NCI-H1694 treated with DMSO at 0.1 percent for 48 hours (cell line): ENCODE measurements around the gene ATP6V0E1.

ENCODE experiments used
- DNase-seq: peaks from one replicate; lab custom pipeline; 2025; lab: John Stamatoyannopoulos, UW

Gene ATP6V0E1

DNA sequence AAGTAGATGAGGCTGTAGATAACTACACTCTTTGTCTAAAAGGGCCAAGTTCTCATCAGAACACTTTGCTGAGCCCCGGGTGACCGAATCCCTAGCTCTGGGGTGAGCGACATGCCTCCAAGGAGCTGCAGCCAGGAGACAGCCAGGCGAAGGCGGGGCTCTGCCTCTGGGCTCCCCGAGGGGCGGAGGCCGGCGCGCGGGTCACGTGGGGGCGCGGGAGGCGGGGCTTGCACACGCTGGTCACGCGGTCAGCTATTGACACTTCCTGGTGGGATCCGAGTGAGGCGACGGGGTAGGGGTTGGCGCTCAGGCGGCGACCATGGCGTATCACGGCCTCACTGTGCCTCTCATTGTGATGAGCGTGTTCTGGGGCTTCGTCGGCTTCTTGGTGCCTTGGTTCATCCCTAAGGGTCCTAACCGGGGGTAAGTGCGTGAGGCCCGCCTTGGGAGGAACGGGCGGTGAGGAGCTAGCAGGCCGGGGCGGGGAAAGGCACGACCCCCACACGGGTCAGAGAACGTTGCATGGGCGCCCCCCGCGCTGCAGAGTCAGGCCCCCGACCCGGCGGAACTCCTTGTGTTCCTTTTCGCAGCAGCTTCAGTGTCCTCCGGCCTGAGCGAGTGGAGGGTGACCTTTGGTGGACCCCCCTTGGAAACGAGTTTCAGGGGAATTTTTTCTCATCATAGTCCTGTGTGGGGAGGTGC is at the start of gene ATP6V0E1:
ATP6V0E1 (plus strand) TSS at position 230 of the 702 bp plus-strand sequence; CDS start at position 320, 90 bp downstream.
- peak; percentile 73 for DNase-seq

DNA sequence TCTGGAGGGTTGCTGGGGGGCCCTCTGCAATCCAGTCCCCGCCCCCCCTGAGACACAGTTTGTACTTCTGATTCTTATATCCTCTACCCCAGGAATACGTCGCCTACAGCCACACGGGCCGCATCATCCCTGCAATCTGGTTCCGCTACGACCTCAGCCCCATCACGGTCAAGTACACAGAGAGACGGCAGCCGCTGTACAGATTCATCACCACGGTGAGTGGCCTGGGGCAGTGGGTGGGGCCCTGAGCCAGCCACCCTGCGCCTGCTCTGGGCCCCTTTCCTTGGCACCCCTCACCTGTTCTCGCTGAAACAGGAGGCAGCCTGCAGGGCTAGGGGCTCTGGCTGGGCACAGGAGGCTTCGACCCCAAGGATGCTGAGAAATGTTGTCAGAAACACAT is 48.5 kb upstream of the ATP6V0E1 start:
- DNase-seq: no peak

DNA sequence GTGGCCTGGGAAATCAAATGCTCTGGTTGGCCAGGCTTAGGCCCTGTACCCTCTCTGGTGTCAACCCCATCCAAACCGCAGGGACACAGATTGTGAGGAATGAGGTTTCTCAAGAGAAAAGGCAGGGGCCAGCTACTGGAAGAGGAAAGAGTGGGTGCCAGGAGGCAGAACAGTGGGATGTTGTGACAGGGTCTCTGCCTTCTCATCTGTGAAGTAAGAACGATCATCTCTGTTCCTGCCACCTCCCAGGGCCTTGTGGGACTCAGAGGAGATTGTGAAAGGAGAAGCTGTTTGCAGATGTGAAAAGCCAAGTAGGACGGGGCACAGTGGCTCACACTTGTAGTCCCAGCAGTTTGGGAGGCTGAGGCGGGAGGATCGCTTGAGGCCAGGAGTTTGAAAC is 47.2 kb upstream of the ATP6V0E1 start:
- DNase-seq: no peak

DNA sequence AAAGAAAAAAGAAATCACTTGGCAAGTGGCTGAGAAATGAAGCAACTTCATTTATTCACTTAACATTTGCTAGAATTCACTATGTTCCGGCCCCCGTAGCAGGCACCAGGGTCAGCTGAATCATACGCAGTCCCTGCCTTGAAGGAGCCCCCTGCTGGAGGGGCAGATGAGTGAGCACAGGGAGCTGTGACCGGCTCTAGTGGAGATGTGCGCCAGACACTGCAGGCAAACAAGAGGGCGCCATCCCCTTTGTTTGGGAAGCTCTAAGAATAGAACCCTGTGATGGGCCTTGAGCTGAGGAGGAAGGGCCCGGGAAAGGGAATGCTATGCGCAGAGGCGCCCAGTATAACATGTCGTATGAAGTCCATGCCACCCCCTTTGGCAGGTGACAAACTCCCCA is 44.5 kb upstream of the ATP6V0E1 start:
- peak; percentile 6 for DNase-seq

DNA sequence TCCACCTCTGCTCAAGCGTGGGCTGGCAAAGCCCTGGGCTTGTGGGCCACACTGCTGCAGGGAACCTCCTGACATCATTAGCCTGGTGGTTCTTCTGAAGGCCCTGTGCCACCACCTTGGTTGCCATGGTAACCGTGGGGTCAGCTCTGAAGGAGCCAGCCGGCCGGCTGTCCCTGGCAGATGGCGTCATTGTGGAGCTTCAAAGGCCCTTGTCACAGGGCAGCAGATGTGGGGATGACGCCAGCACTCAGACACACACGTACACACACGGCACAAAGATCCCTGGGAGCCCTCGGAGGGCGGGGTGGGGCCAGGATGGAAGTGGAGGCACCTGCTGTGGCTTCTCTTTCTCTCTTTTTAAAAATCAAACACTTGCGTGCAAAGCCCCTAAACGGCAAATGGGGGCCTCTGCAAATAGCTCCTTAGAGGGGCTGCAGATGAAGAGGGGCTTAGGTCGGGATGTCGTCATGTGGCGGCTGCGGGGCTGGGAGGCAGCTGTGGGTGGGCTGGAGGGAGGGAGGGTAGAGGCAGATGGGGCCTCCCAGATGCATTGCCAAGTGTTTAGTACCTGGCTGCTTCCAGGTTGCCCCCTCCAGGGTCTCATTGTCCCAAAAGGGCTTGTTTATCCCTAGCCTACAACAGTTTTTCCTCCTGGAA is 43.8 kb upstream of the ATP6V0E1 start:
- DNase-seq: peak; percentile 36

DNA sequence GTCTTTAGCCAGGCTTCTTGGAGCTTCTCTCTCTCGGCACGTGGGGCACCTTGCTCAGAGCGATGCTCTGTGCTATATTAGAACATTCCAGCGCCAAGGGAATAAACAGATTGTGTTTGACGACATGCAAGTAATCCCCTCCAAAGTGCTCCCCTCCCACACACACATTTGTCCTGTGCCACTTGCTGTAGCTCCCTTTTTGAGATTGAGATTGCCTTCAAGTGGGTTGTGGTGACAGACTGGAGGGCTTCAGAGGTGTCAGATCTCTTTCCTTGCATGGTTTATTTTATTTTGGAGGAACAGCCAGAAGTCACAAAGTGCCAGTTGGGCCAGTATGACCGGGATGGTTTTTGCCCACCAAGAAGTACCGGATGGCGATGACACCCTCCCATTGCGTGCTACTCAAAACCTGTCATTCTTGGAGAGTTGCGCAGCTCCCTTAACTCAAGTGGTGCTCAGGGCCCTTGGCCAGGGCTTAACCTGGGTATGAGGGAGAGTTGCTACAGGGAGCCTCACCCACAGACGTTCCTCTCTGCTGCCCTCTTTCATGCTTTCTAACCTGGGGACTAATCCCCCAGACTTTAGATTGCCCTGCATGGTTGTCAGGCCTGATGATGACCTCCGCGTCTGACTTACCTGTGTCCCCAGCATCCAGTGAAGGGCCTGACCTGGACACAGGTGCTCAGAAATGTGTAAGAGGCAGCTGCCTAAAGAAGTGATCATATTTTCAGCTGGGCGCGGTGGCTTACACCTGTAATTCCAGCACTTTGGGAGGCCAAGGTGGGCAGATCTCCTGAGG is 43.1 kb upstream of the ATP6V0E1 start:
- DNase-seq: peak; percentile 24

DNA sequence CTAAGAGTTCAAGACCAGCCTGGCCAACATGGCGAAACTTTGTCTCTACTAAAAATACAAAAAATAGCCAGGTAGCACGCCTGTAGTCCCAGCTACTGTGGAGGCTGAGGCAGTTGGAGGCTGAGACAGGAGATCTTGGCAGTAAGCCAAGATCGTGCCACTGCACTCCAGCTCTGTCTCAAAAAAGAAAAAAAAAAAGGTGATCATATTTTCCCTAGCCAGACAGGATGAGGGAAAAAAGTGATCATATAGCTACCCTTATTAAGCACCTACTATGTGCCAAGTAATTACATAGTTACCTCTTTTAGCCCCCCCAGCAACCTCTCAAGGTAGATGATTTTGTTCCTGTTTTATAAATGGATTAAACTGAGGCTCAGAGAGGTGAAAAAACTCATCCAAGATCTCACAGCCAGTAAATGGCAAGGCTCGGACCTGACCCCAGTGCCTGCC is 42.5 kb upstream of the ATP6V0E1 start:
- DNase-seq: peak; percentile 2

DNA sequence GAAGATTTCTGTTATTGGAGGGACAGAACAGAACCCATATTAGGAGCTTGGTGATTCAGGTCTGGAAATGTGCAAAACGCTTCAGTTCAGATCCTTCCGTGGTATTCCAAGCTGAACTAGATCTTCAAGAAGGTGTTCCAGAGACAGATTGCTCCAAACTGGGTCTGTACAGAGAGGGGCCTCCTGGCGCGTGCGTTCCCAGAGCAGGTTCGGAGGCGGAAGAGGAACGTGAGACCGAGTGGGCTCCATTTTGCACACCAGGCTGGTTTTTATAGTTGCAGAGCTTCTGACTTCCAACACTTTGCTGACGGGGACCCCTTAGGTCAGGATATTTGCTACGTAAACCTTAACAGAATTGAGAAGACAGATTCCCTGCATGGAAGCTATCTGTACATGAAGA is 41.0 kb upstream of the ATP6V0E1 start:
- no peak for DNase-seq

DNA sequence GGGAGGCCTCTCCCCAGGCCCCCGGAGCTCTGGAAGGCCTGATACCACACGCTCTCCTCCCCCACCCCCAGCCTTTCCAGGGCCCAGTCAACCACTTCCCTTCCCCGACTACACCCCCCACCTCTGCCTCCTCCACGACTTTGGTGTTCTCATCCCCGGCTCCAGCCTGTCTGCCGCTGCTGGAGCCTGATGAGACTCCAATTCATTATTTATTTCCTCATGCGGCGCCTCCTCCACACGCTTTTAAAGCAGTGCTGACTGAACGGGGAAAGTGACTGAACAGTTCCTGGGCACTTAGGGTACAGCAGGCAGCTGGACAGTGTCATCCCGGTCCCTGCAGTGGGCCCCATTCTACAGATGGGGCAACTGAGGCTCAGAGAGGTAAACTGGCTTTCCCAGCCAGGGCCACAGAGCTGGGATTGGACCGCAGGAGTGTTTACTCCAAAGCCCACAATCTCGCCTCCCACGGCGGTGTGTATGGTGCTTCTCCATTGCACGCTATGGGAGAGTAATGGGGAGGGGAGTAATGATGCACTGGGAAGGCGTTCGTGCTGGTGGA is 40.2 kb upstream of the ATP6V0E1 start:
- no peak for DNase-seq

DNA sequence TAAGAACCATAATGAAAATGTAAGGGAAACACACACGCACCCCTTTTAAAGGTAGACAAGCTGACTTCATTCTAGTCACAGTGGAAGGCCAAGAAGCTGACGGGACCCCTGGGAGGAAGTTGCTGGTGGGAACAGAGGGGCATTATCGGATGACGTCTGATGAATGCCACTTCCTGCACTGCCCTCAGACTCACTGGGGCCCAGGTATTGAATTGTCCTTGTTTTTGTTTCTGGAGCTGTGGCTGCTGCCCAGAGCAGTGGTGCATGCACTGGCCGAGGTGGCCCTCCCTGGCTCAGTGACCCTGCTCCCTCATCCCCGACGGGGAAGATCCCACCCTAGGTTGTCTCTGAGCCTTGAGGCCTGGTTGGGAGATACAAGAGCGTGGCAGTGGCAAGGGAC is 39.7 kb upstream of the ATP6V0E1 start:
- DNase-seq: no peak

DNA sequence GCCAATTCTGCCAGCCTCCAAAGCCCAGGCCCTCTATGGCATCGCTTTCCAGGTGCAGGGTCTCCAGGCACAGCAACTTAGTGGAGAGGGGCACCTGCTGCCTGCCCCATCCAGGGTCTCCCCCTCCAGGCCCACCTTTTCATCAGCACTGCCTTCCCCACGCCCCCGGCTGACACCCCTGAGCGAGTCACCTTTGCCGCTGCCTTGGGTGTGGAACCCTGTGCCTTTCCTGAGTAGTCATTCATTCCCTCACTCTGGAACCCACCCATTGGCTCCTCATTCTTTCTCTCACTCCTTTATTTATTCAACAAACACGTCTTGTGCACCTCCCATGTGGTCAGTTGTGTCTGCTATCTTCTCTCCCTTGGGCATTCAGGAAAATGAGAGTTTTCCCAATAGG is 38.8 kb upstream of the ATP6V0E1 start:
- DNase-seq: no peak

DNA sequence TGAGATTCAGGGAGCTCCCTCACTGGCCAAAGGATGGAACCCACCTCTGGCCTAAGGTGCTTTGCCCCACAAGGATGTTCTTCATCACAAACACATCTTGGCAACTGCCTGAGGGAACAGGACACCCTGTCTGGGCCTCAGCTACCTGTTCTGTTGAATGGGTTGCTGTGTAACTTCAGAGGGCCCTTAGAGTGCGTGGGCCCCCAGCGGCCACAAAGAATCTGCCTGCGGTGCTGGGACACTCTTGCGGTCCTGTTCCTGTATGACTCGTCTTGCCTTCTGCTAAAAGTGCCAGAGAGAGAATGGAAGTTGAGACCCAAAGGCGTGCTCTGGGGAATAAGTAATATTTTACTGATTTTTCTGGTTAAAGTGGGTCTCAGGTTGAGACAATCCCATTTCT is 38.4 kb upstream of the ATP6V0E1 start:
- no peak for DNase-seq

DNA sequence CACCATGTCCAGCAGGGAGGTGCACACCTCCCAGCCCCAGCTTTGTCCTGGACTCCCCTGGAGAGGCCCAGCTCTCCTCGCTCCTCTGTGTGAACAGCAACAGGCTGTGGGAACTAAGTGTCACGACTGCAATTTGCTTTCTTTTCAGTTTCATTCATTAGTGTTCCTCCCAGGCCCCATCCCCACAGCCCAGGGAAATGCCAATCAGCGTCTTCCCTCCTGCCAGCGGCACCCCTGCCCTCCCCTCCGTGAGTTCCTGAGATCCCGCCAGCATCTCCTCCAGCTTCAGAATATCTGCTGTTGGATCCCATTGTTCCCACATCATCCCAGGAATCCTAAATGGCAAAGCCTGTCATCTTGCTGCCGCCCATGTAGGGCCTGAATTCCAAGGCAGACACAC is 37.4 kb upstream of the ATP6V0E1 start:
- DNase-seq: no peak

DNA sequence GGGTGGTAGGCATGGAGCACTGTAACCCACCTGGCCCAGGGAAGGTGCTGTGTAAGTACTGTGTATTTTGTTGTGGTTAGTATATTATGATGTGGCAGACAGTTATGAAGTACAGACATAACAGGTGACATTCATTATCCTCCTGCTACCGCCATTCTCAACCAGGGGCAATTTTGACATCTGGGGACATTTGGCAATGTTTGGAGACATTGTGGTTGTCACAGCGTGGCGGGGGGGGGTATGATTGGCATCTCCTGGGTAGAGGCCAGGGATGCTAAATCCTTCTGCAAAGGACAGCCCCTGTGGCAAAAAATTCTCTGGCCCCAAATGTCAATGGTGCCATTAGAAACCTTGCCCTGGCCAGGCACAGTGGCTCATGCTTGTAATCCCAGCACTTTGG is 34.1 kb upstream of the ATP6V0E1 start:
- no peak for DNase-seq

DNA sequence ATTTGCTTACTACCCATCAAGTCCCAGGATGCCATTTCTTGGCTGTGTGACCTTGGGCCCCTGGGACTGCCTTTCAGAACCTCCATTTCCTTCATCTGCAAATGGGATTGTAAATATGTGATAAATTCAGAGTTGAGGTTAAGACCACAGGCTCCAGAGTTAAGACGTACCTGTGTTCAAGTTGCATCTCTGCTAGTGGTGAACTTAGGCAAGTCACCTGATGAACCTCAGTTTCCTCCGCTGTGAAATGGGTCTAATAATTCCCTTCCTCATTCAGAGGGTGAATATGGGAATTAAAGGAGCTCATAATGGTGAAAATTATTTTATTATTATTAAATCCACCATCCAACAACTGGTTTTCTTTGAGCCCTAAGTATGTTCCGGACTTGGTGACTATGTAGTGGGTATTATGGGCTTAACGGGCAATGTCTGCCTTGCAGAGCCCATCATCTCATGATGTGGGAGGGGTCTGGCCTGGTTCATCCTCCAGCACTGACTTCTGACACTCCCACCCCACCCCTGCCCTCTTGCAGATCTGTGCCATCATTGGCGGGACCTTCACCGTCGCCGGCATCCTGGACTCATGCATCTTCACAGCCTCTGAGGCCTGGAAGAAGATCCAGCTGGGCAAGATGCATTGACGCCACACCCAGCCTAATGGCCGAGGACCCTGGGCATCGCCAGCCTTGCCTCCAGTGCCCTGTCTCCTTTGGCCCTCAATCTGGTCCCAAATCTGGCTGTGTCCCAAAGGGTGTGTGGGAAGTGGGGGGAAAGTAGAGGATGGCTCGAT is 33.2 kb upstream of the ATP6V0E1 start:
- no peak for DNase-seq

DNA sequence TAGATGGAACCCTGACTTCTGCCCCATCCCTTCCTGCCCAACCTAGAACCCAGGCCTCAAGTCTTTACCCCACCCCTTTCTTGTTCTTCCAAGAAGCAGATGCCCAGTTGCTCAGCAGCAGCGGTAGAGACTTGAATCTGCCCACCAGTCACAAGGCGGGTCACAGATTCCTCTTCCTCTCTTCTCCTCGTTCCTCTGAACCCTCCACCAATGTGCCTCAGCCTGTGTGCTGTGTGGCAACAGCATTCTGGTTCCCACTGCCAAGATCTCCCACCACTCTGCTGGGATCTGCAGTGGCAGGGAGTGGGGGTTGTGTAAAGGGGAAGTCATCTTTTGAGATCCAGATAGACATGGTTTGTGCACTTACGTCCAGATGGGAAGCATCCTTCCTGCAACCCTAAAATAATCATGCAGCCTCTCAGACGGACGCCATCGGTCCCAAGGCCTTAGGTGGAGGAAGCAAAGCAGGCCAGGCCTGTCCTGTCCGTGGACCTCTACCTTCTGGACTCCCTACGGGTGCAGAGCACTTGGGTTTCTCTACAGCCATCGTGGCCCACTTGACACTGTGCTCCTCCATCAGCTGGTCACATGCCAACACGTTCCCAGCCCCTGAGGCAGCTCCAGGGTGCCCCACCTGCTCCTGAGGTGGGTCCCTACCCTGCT is 32.1 kb upstream of the ATP6V0E1 start:
- DNase-seq: no peak

DNA sequence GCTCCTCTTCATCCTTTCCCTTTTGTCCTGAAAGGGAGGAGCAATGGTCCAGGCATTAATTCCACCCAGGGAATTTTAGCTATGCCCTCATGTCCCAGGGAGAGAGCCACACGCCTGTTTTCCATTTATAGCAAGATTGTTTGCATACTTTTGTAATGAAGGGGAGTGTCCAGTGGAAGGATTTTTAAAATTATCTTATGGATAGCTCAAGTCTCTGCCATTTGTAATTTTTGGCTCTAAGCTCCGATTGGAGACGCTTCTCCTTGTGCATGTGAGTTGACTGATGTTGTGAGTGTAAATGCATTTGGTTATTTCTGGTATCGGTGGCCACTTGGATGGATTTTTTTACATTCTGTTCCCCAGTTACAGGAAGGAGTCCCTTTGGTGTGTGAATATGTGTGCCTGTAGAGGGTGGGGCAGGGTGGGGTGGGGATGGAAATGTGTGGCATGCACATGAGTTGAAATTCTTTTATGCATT is 31.5 kb upstream of the ATP6V0E1 start:
- DNase-seq: no peak

DNA sequence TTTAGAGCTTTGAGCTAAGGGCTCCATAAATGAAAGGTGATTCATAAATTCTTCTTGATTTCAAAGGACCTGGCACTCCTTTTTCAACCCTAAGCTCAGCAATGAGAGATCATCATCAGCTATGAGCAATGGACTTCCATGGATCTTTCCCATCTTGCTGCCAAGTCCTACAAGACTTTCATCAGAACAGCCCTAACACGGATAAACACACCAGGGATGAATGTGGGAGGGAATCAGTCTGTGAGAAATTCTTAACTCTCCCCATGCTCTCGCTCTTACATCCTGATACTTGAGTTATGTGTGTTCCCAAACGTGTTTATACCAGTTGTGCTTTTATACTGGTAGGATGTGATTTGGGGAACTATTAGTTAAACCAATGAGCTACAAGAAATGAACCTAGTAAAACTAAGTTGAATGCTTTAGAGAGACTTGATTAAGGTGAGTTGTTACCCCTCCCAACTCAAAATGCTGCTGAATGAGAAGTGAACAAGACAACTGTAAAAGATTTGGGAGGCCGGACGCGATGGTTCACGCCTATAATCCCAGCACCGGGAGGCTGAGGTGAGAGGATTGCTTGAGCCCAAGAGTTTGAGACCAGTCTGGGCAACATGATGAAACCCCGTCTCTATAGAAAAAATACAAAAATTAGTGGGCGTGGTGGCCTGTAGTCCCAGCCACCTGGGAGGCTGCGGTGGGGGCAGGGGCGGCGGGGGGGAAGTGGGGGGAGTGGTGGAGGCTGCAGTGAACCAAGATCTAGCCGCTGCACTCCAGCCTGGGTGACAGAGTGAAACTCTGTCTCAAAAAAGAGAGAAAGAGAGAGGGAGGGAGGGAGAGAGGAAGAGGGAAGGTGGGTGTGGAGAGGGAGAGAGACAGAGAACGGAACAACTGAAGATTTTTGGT is 29.5 kb upstream of the ATP6V0E1 start:
- DNase-seq: no peak

DNA sequence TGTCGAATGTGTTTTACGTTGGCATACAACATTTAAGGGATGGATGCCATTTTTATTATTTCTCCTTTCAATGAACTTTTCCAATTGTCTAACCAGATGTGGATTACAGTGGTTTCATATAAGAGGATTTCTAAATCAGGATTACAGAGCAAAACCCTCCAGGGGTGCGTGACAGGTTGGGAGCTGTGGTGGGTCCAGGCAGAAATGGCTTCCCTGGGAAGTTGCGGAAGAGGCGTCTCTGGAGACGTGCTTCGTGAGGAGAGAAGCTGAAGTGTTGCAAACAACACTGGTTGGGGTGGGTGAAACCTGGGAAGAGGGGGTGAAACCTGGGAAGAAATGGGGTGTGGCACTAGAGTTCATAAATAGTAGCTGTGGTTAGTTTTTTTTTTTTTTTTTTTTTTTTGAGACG is 28.8 kb upstream of the ATP6V0E1 start:
- no peak for DNase-seq

DNA sequence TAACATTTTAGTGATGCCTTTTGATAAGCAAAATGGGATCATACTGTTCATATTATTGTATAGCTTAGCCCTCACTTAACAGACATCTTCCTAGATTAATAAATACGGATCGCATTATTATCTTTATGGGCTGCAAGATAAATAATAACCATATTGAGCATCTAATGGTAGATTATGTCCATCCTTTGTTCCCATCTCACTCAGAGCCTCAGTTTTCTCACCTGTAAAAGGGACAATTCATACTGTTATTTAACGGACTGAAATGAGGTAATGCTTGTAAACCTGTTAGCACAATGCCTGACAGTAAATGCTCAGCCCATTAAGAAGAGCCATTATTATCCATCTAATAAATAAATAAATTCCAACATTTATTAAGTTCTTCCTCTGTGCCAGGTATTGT is 27.3 kb upstream of the ATP6V0E1 start:
- DNase-seq: no peak
